Left lung (tissue), 10 donors: ENCODE measurements around the gene GRIK1. TPM values are rescaled to one million over a fixed set of nuclear protein-coding genes. Genes with fewer than 3 reads are reported as not detected.
"Not testable (repeated sequence)": the region's sequence is repeated elsewhere in the genome, so short reads cannot be mapped to it uniquely, and the experiment has no call there.

Source experiments
- ATAC-seq: fragments of 200-7000 bp; cut with Tn5 transposase; one replicate; pipeline ENCODE4 v1.9.1; 2020; ENCODE audit warnings: moderate library complexity
- DNase-seq, 4 donors: peaks; one replicate each; pipeline ENCODE4 v3.0.0-alpha.2; 2013 to 2020
- H3K27ac ChIP-seq, 2 donors: fragments of 200-600 bp; sonication (generic) in 1 of 2; one replicate each; pipeline versions ENCODE4 v1.5.0 to v1.8.0; 2020 to 2021
- H3K27me3 ChIP-seq, 2 donors: fragments of 200-600 bp; sonication (generic) in 1 of 2; one replicate each; pipeline versions ENCODE4 v1.5.0 to v1.8.0; 2020 to 2021
- H3K36me3 ChIP-seq, 2 donors: fragments of 200-600 bp; sonication (generic) in 1 of 2; one replicate each; pipeline versions ENCODE4 v1.5.0 to v1.8.0; 2020 to 2021
- H3K4me1 ChIP-seq, 2 donors: fragments of 200-600 bp; one replicate each; pipeline ENCODE4 v1.8.0; 2021
- H3K4me3 ChIP-seq, 2 donors: fragments of 200-600 bp; sonication (generic) in 1 of 2; one replicate each; pipeline versions ENCODE4 v1.5.0 to v1.8.0; 2020 to 2021; ENCODE audit warnings: mild to moderate bottlenecking in 1 of 2
- H3K9me3 ChIP-seq, 2 donors: fragments of 200-600 bp; sonication (generic) in 1 of 2; one replicate each; pipeline versions ENCODE4 v1.5.0 to v1.8.0; 2020 to 2021
- CTCF ChIP-seq, 2 donors: fragments of 200-600 bp; sonication (generic) in 1 of 2; IDR thresholded peaks; one replicate each; pipeline versions ENCODE4 v1.5.0 to v1.8.0; 2021; ENCODE audit warnings: antibody characterized with exemption in 2 of 2
- intact Hi-C, 2 donors: fragments of 100-400 bp; cut with DNase I; formaldehyde crosslinking; loops; one replicate each; pipeline versions ENCODE4 v1.11.2 to v1.14.2; 2022
- polyA plus RNA-seq, 6 donors: library from polyadenylated mRNA; unstranded; fragments of 120-200 nt; gene quantifications; one replicate each; pipeline ENCODE4 v1.2.1, GENCODE V29; 2013; ENCODE audit not compliant: insufficient read length in 6 of 6
- total RNA-seq, 2 donors: library from RNA; stranded (reverse); fragmentation: NEBNext Ultra II Directional; extraction: Animal tissue kit (Norgen Biotek cat#: 25700); gene quantifications; one replicate each; pipeline ENCODE4 v1.2.1, GENCODE V29; 2021
- donor health status: DM: no; HTN: yes; CAD: no.
- donor health status: DM: no; HTN: no; CAD: no.

The GRIK1 gene
- total and polyA plus RNA-seq, 8 donors: 0.38 to 1.5 (median 0.62) TPM; not detected in 2

GRCh38 chr21:29973258-29973657, 33.5 kb upstream of the GRIK1 start:
- H3K27me3 ChIP-seq: no peaks in the 10 kb centered on the region
- ATAC-seq (no peak), DNase-seq (no peak)
- intact Hi-C loops: no loop called here
- H3K36me3 ChIP-seq: no peaks in the 10 kb centered on the region
- TF ChIP-seq CTCF (IDR thresholded peaks at IDR 0.05): no peak
- no peak overlapping the region for H3K4me3 ChIP-seq
- no peaks in the 10 kb centered on the region for H3K4me1 ChIP-seq
- H3K9me3 ChIP-seq: no peaks in the 10 kb centered on the region
- no peak overlapping the region for H3K27ac ChIP-seq

- DNase-seq (peak in 1 of 4 donors; percentile 68), ATAC-seq (no peak)
- H3K4me1 ChIP-seq: no peaks in the 10 kb centered on the region
- intact Hi-C loops: no loop called here
- H3K36me3 ChIP-seq: no peaks in the 10 kb centered on the region
- TF ChIP-seq CTCF (IDR thresholded peaks at IDR 0.05): no peak
- no peaks in the 10 kb centered on the region for H3K9me3 ChIP-seq
- H3K27me3 ChIP-seq: no peaks in the 10 kb centered on the region
- H3K27ac ChIP-seq: no peak overlapping the region
- H3K4me3 ChIP-seq: no peak overlapping the region
Measured at GRCh38 chr21:29961291-29962027, 21.7 kb upstream of the GRIK1 start.

- Histone ChIP-seq H3K9me3 (no peaks in the 10 kb centered on the region), H3K27me3 (no peaks in the 10 kb centered on the region), H3K36me3 (no peaks in the 10 kb centered on the region), H3K4me1 (no peaks in the 10 kb centered on the region), H3K4me3 (no peak overlapping the region), H3K27ac (no peak overlapping the region)
- TF ChIP-seq CTCF (IDR thresholded peaks at IDR 0.05): no peak
- no peak for DNase-seq
- no peak for ATAC-seq
- intact Hi-C loops: no loop called here
Measured at GRCh38 chr21:29958551-29958950, 18.8 kb upstream of the GRIK1 start.

- DNase-seq, H3K36me3 ChIP-seq, ATAC-seq, H3K4me3 ChIP-seq, H3K4me1 ChIP-seq, intact Hi-C loops, H3K27me3 ChIP-seq, H3K9me3 ChIP-seq, H3K27ac ChIP-seq: not testable (repeated sequence)
Measured at GRCh38 chr21:29958035-29958434, 18.2 kb upstream of the GRIK1 start.

- ATAC-seq (no peak), DNase-seq (no peak)
- intact Hi-C loops: no loop called here
- Histone ChIP-seq H3K4me3 (no peak overlapping the region), H3K27me3 (no peaks in the 10 kb centered on the region), H3K36me3 (no peaks in the 10 kb centered on the region), H3K9me3 (no peaks in the 10 kb centered on the region), H3K27ac (no peak overlapping the region), H3K4me1 (no peaks in the 10 kb centered on the region)
- no peak for TF ChIP-seq CTCF (IDR thresholded peaks at IDR 0.05)
Measured at GRCh38 chr21:29953690-29954089, 13.9 kb upstream of the GRIK1 start.

- Histone ChIP-seq H3K4me1 (no peaks in the 10 kb centered on the region), H3K27ac (no peak overlapping the region), H3K36me3 (no peaks in the 10 kb centered on the region), H3K4me3 (no peak overlapping the region), H3K9me3 (no peaks in the 10 kb centered on the region), H3K27me3 (no peaks in the 10 kb centered on the region)
- intact Hi-C loops: no loop called here
- ATAC-seq (no peak), DNase-seq (no peak)
- TF ChIP-seq CTCF (IDR thresholded peaks at IDR 0.05): no peak
Measured at GRCh38 chr21:29953072-29953471, 13.3 kb upstream of the GRIK1 start.
